ENCODE measurements around the gene CCBE1. TPM values are rescaled to one million over a fixed set of nuclear protein-coding genes. Genes with fewer than 3 reads are reported as not detected.

CCBE1 gene
- total and polyA plus RNA-seq, 2 of the 4 experiments (the other 2 are of a cell fraction), result 64.8 to 148 TPM

DNA sequence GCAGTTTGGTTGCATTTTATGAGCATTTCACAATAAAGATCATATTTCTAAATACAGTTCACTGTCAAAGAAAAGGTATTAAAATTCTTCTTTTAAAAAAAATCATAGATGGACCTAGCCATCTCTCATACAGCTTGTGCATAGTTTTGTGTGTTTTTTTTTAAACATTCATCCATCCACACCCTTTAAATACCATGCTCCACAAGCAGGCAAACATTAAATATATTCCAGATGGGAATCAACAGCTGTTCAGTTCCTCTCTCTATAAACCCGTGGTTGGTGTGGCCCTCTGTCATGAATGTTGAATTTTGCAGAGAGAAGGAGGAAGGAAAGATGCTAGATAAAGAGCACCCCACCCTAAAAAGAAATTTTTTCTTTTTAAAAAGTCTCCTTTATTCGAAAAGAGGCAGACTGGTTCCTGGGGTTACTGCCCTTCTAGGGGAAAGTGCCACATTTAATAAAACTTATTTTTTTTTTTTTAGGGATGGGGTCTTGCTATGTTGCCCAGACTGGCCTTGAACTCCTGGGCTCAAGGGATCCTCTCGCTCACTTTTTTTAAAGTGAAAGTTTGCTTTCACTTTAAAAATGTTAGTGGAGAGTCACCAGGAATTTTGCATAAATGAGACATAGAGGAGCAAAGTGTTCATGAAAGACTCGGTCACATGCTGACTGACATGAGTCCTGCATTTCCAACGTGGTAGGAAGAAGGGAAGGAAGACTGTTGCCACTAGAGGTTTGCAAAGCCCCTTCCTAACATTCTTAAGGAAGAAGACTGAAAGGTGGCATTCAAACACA lies 264.2 kb downstream of the CCBE1 start:
- Histone ChIP-seq H3K4me2 (ENCODE audit: low read depth, low read length) (no peak overlapping the region), H3K14ac (replicated peaks; ENCODE audit: low read depth, low read length) (no peak overlapping the region), H2AK5ac (ENCODE audit: low read depth, low read length) (no peak overlapping the region), H3K9ac (ENCODE audit: low read depth, low read length) (no peak overlapping the region), H3K56ac (ENCODE audit: extremely low read depth, insufficient read depth, low read length) (no peak overlapping the region), H2AK9ac (replicated peaks; ENCODE audit: low read depth, low read length, poor library complexity) (no peak overlapping the region), H3K4me3 (ENCODE audit: insufficient read depth, low read depth, low read length) (no peak overlapping the region), H2BK120ac (ENCODE audit: low read depth, low read length) (no peak overlapping the region), H2BK15ac (ENCODE audit: low read depth, low read length) (no peak overlapping the region), H3K18ac (ENCODE audit: low read depth, low read length) (no peak overlapping the region), H4K8ac (ENCODE audit: low read depth in 2 of 2, low read length in 2 of 2) (no peak overlapping the region), H3K27ac (ENCODE audit: insufficient read depth, low read length) (no peak overlapping the region), H4K20me1 (ENCODE audit: insufficient read depth, low read length) (no peaks in the 10 kb centered on the region), H3K27me3 (ENCODE audit: control insufficient read depth, insufficient read depth, low read length) (no peaks in the 10 kb centered on the region), H3K36me3 (ENCODE audit: control insufficient read depth, insufficient read depth, low read length) (peaks cover 2% of the 10 kb centered on the region), H3K4ac (ENCODE audit: low read depth, low read length) (no peak overlapping the region), H3K4me1 (ENCODE audit: control insufficient read depth, insufficient read depth, low read length) (no peaks in the 10 kb centered on the region), H2BK5ac (ENCODE audit: low read depth, low read length, poor library complexity, severe bottlenecking) (no peak overlapping the region), H4K91ac (ENCODE audit: insufficient read depth, low read depth, low read length) (no peak overlapping the region), H3K9me1 (ENCODE audit: insufficient read depth, low read length) (no peaks in the 10 kb centered on the region), H2AFZ (replicated peaks; ENCODE audit: low read length, poor library complexity) (no peak overlapping the region), H2BK20ac (ENCODE audit: low read depth, low read length) (no peak overlapping the region), H4K5ac (ENCODE audit: low read depth, low read length) (no peak overlapping the region), H3K9me3 (ENCODE audit: control insufficient read depth, insufficient read depth, low read length) (no peaks in the 10 kb centered on the region), H3K23ac (ENCODE audit: low read depth, low read length) (no peak overlapping the region), H3K79me1 (ENCODE audit: low read depth in 1 of 2, low read length in 2 of 2) (no peaks in the 10 kb centered on the region)
- intact Hi-C loops (cut with micrococcal nuclease), result no loop called here
- no CpG with 5 or more reads among the region's 5 CpGs for WGBS, 2 experiments (ENCODE audit: extremely low coverage in 2 of 2, insufficient read length in 1 of 2)
- ChIA-PET CTCF (interaction anchor here (0.6 kb wide), 1 partner anchor 184 kb away, joined by 3 read pairs; no protein-coding TSS in a partner anchor), POLR2A (ENCODE audit: unreplicated experiment) (no interaction called here)
- BruUV-seq (replicated peaks), result no TSS peak
- ATAC-seq (ENCODE audit: low read depth) (no peak), DNase-seq (no peak)
- TF ChIP-seq FOS (IDR thresholded peaks at IDR 0.05; ENCODE audit: low read depth, low read length) (no peak), MAZ (IDR thresholded peaks at IDR 0.05; ENCODE audit: borderline replicate concordance, low read depth, low read length) (no peak), NFE2L2 (IDR thresholded peaks at IDR 0.05; ENCODE audit: low read depth, low read length) (no peak), RFX5 (IDR thresholded peaks at IDR 0.05; ENCODE audit: low read depth, low read length) (no peak), RCOR1 (IDR thresholded peaks at IDR 0.05; ENCODE audit: insufficient replicate concordance, low read length) (no peak), POLR2A (IDR thresholded peaks at IDR 0.05; ENCODE audit: low read depth, low read length) (no peak), RAD21 (IDR thresholded peaks at IDR 0.05; ENCODE audit: low read length) (no peak), CEBPB (IDR thresholded peaks at IDR 0.05; ENCODE audit: low read depth, low read length) (no peak), MXI1 (IDR thresholded peaks at IDR 0.05; ENCODE audit: borderline replicate concordance, low read depth, low read length) (no peak), SMC3 (IDR thresholded peaks at IDR 0.05; ENCODE audit: low read depth, low read length) (no peak), BHLHE40 (IDR thresholded peaks at IDR 0.05; ENCODE audit: low read depth, low read length) (no peak), USF2 (IDR thresholded peaks at IDR 0.05; ENCODE audit: low read depth, low read length) (no peak)
- TF ChIP-seq, protein P1, sequence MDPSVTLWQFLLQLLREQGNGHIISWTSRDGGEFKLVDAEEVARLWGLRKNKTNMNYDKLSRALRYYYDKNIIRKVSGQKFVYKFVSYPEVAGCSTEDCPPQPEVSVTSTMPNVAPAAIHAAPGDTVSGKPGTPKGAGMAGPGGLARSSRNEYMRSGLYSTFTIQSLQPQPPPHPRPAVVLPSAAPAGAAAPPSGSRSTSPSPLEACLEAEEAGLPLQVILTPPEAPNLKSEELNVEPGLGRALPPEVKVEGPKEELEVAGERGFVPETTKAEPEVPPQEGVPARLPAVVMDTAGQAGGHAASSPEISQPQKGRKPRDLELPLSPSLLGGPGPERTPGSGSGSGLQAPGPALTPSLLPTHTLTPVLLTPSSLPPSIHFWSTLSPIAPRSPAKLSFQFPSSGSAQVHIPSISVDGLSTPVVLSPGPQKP (IDR thresholded peaks at IDR 0.05; ENCODE audit: borderline replicate concordance, low read depth, low read length), result no peak
- TF ChIP-seq, protein P2, sequence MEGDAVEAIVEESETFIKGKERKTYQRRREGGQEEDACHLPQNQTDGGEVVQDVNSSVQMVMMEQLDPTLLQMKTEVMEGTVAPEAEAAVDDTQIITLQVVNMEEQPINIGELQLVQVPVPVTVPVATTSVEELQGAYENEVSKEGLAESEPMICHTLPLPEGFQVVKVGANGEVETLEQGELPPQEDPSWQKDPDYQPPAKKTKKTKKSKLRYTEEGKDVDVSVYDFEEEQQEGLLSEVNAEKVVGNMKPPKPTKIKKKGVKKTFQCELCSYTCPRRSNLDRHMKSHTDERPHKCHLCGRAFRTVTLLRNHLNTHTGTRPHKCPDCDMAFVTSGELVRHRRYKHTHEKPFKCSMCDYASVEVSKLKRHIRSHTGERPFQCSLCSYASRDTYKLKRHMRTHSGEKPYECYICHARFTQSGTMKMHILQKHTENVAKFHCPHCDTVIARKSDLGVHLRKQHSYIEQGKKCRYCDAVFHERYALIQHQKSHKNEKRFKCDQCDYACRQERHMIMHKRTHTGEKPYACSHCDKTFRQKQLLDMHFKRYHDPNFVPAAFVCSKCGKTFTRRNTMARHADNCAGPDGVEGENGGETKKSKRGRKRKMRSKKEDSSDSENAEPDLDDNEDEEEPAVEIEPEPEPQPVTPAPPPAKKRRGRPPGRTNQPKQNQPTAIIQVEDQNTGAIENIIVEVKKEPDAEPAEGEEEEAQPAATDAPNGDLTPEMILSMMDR (conservative IDR thresholded peaks at IDR 0.05; ENCODE audit: low read depth, low read length), result no peak
- in situ Hi-C loops (cut with MboI; ENCODE audit: low sequenced_read_pairs), result no loop called here
- dilution Hi-C loops (cut with HindIII; ENCODE audit: low sequenced_read_pairs, unreplicated experiment), result loop anchor here (25.0 kb wide), 1 partner anchor 379 kb away; no protein-coding TSS in a partner anchor

All from IMR-90 (cell line).